Fibroblast of skin of scalp (primary cell): ENCODE data around the gene PIK3CA.

Source experiments
- DNase-seq: peaks from one replicate; pipeline ENCODE4 v3.0.0-alpha.2; 2013

The PIK3CA gene

DNA sequence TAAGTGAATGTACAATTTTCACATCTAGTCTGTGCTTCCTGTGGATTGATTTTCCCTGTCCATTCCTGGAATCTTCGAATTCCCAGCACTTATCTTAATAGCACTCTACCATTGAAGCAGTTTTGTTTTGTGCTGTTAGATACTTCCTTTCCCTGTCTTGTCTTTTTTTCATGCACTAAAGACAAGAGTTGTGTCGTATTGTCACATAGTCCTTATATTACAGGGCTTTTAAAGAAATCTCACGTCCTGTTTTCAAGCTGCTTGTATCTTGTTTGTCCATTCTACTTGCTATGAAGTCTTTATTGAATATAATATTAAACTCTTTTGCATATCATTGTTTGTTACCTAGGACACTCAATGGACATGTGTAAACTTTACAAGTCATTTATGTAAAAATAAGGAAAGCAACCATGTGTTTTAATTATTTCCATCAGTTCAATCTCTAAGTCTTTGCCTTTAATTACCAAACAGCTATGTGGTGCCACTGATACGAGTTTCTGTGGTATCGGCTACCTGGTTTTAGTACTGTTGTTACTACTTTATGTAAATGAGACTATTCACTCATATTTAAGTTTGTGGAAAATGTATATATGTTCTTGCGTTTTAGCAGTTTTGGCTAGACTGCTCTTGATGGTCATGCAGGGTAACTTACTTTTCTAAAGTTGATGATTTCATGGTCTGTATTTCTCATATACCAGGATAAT, 10.3 kb downstream of the PIK3CA start:
- DNase-seq: no peak

DNA sequence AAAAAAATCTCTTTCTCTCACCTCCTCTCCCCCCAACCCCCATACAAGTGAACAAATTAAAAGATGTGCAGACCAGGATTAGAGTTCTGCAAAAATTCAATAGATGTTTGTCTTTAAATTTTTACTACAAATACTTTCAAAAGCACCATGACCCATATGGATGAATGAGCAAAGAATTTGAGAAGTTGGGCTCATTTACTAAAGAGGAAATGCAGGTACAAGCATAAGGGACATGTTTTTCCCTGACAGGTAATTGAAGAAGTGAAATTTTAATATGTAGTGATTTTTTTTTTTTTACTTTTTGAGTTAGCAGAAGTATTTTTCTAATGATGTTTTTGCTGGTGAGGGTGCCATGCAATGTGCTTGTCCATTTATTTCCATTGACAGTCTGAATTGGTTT, 15.3 kb downstream of the PIK3CA start:
- no peak for DNase-seq

GRCh38 chr3:179164857-179165256, 16.7 kb downstream of the PIK3CA start:
- DNase-seq: no peak

- no peak for DNase-seq
Measured at GRCh38 chr3:179166561-179167201, 18.5 kb downstream of the PIK3CA start.

DNA sequence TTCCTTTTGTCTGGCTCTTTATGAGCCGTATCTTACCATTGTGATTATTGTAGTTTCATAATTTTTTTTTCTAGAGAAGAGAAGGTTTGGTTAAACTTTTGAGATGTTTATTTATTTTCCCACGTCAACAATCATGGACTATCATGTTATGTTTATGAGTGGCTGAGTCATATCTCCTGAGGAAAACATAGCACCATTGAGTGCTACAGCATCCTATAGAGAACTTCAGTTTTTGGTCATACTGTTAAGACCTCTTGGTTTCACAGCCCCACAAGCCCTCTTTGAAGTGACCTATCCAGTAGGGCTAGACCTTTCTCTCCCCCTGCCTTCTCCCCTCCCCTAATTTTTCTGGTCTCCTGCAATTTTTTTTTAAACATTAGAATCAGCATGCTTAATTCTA, 20.8 kb downstream of the PIK3CA start:
- DNase-seq: no peak

- no peak for DNase-seq
Measured at GRCh38 chr3:179172546-179172945, 24.4 kb downstream of the PIK3CA start.

DNA sequence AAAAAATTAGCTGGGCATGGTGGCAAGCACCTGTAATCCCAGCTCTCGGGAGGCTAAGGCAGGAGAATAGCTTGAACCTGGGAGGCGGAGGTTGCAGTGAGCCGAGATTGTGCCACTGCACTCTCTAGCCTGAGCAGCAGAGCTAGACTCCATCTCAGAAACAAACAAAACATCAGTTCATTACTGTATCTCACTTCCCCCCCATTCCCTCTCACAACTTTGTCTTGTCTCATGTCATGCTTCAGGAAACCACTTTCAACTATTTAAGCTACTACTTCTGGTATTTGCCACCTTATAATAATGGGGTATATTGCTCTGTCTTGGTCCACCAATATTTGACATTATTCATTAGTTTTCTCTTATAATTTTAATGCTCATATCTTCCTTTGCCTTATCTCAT, 26.2 kb downstream of the PIK3CA start:
- DNase-seq: no peak

GRCh38 chr3:179174898-179175297, 26.7 kb downstream of the PIK3CA start:
- no peak for DNase-seq

GRCh38 chr3:179175358-179175757, 27.2 kb downstream of the PIK3CA start:
- peak; percentile 56 for DNase-seq

DNA sequence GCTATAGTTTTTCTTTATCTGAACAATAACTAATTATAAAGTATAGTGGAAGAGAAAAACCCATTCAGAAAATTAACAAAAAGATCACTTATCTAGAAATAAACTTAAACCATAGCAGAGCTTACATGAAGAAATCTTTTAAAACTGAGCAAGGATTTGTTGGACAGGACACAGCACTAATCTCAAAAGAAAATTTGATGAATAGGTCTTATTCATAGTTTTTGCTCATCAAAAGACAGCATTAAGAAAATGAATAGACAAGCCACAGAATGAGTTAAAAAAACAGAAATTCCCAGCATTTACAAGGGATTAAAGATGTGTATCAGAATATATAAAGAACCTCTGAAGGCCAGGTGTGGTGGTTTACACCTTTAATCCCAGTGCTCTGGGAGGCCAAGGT, 29.5 kb downstream of the PIK3CA start:
- no peak for DNase-seq

- DNase-seq: no peak
Measured at GRCh38 chr3:179179256-179179655, 31.1 kb downstream of the PIK3CA start.

DNA sequence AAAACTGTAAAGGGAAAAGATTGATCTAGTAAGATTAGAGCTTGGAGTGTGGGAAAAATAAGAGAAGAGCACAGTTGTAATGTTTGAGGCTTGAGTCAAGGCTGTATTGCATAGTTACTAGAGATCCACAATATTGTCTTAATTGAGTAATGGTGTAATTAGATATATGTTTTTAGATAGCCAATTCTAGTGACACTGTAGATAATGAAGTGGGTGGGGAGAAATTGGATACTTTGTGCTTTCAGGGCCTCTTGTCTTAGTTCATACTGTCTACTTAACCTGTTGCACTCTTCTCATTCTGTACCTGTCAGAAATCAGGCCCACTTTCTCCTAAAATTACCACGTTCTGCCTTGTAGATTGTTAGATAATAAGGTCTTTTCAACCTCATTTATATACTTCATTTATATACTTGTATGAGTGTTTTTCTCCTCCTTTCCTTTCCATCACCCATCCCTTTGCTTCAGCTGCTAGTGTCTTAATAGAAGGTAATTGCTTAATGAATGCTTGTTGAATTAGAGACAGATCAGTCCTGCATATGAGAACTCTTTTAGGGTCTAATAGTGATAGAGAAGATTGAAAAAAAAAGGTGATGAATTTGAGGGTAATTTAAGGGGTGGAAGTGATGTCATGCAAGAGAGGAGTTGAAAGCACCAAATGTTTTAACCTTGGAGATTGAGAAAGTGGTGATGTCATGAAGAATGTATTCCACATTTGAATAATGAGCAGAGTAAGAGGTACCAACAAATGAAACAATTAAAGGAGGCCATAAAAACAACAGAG, 32.0 kb downstream of the PIK3CA start:
- peak; percentile 25 for DNase-seq

GRCh38 chr3:179181021-179181472, 32.9 kb downstream of the PIK3CA start:
- DNase-seq: peak; percentile 69

DNA sequence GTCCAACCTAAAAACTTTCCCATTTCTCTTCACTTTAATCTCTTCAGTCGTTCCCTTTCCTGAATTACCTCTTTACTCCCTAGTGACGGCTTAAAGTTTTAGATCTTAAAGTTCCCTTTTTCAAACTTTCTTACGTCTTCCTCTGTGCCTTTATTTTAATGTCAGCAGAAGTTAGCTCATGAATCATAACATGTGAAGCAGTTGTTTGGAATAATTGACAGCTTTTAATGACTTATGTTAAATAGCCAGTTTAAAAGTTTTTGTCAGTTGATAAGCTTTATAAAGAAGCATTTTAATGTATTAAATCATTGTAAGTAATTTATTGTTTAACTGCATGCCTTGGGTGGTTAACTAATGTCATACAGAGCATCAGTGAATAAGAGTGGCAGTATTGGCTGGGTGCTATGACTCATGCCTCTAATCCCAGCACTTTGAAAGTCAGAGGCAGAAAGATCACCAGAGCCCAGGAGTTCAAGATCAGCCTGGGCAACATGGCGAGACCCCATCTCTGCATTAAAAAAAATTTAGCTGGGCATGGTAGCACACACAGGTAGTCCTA, 33.9 kb downstream of the PIK3CA start:
- peak; percentile 41 for DNase-seq

DNA sequence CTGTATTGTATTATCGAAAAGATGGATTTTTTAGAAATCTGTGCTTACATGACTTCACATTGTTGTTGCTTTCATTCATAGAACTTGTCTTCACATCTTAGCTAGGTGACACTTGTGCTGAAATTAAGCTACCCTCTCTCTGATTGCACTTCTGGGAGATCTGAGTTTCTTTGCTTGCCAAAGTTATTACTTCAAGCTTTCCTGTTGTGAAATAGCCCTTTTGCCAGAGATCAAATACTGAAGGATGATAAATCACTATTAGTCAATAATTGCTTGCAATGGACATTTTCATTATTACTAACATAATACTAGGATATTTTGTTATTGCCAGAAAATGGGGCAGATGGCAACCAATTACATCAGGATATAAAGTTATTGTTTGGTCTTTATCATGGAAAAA, 34.7 kb downstream of the PIK3CA start:
- no peak for DNase-seq

DNA sequence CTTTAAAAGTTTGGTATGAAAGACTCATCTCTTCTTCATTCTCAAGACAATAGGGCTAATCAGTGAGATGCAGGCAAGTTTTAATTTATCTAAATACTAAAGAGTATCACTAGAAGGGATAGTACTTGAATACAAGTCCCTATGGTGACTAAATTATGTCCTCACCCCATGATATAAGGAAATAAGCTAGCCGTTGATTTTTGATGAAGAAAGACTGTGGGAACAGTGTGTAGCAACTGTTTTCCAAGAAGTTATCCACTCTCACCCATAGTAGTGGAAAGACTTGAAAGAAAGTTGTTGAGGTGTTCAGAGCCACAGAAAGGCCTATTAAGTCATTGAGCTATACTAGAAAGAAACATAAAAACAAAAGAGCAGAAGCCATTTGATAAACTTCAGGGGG, 36.7 kb downstream of the PIK3CA start:
- no peak for DNase-seq

- no peak for DNase-seq
Measured at GRCh38 chr3:179186426-179186825, 38.3 kb downstream of the PIK3CA start.

DNA sequence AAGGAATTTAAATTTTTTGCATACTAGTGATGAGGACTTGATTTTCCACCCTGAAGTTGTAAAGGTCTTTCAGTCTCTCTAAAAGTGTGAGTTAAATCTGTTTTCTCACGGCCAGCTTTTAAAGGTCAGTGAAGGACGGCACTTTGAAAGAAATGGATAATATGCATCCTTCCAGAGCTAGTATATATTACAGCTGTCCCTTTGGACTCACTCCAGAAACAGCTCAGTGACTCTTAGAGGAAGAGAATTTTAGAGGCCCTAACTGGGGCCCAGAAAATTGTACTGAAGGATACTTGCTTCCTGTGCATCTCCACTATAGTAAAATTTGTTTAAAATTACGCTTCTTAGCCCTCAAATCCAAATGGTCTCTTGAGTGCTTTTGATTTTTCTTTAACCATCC, 41.6 kb downstream of the PIK3CA start:
- peak; percentile 66 for DNase-seq

GRCh38 chr3:179190581-179190980, 42.4 kb downstream of the PIK3CA start:
- no peak for DNase-seq

GRCh38 chr3:179192542-179192941, 44.4 kb downstream of the PIK3CA start:
- DNase-seq: no peak

DNA sequence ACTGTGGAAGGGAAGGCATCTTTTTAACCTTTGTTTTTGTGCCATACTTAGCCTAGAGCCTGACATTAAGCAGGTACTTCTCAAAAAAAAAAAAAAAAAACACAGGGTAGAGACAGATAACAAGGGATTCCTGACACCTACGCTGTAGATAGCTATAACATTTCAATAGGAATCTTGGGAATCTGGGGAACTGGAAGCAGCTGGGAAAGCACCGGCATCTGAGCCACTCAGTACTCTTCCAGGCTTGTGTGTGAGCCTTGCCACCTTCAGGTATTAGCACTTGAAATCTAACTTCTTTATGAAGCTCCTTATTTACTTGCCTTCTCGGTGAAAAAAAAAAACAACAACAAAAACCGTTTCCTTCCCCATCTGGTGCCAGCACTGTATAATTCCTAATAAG, 46.8 kb downstream of the PIK3CA start:
- no peak for DNase-seq

DNA sequence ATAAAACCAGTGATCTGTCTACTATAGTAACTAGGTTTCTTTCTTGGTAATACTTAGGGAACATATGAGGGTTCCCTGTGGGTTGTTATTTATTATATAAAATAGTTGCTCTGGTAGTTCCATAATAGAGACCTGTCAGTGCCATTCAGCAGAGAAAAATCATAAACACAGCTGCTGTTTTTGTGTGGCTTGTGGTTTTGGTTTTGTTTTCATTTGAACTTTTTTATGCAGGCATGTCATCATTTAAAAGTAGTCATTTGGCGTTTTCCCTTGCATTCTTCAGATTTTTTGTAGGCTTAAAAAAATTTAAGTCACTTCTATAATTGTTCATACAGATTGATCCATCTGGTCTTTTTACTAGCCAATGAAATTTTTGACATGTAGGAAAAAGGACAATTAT, 47.9 kb downstream of the PIK3CA start:
- DNase-seq: peak; percentile 87

- DNase-seq: no peak
Measured at GRCh38 chr3:179196700-179197099, 48.5 kb downstream of the PIK3CA start.
